Esophagus muscularis mucosa (tissue), 4 donors: Measurements from ENCODE around the gene PGAM4. TPM values are rescaled to one million over a fixed set of nuclear protein-coding genes. Genes with fewer than 3 reads are reported as not detected.

Experiments used
- DNase-seq: peaks from one replicate; pipeline ENCODE4 v3.0.0-alpha.2; 2017; ENCODE audit errors: extremely low spot score
- H3K27ac ChIP-seq, 4 donors: fragments of 200-600 bp; sonication (generic); replicated peaks in 1 of 4; 1 replicate in 3 of 4; 2 replicates in 1 of 4; pipeline ENCODE4 v1.5.1; 2016 to 2019; ENCODE audit warnings: mild to moderate bottlenecking in 1 of 4
- H3K27me3 ChIP-seq, 4 donors: fragments of 200-600 bp; sonication (generic); one replicate each; pipeline versions ENCODE4 v1.5.1 to v1.6.0; 2016 to 2019
- H3K36me3 ChIP-seq, 4 donors: fragments of 200-600 bp; sonication (generic); one replicate each; pipeline ENCODE4 v1.5.1; 2016 to 2019
- H3K4me1 ChIP-seq, 4 donors: fragments of 200-600 bp; sonication (generic); one replicate each; pipeline ENCODE4 v1.5.1; 2016 to 2019
- H3K4me3 ChIP-seq, 4 donors: fragments of 200-600 bp; sonication (generic); 1 replicate in 2 of 4; 2 replicates in 2 of 4; pipeline ENCODE4 v1.5.1; 2016 to 2019; ENCODE audit warnings: mild to moderate bottlenecking in 4 of 4, moderate library complexity in 1 of 4
- H3K9me3 ChIP-seq, 4 donors: fragments of 200-600 bp; sonication (generic); 1 replicate in 3 of 4; 2 replicates in 1 of 4; pipeline ENCODE4 v1.5.1; 2016 to 2019
- EP300 ChIP-seq: sonication (generic); formaldehyde crosslinking; IDR thresholded peaks from one replicate; pipeline ENCODE4 v1.6.1; 2017; ENCODE audit warnings: antibody characterized with exemption
- WGBS: methylation state at CpG from one replicate; pipeline ENCODE4 v1.1.5; 2018; 5-methylcytosine and 5-hydroxymethylcytosine counted together
- intact Hi-C: fragments of 100-400 bp; cut with DNase I; formaldehyde crosslinking; loops from one replicate; pipeline ENCODE4 v1.15.1; 2023
- total RNA-seq, 4 donors: library from RNA; depleted of rRNA; stranded (reverse); fragments of >200 nt; gene quantifications; one replicate each; pipeline versions ENCODE4 v1.1.0 to v1.2.1, GENCODE V29; 2016
- TF ChIP-seq, protein P1 (sequence below), 3 experiments: fragments of 200-600 bp in 2 of 3; fragments of 450-650 bp in 1 of 3; sonication (generic) in 2 of 3; IDR thresholded peaks; one replicate each; pipeline ENCODE4 v1.5.1; 2017 to 2019; ENCODE audit warnings: antibody characterized with exemption in 3 of 3, mild to moderate bottlenecking in 2 of 3, moderate library complexity in 1 of 3

The PGAM4 gene
- total RNA-seq, 4 donors from 2014 or later = not detected

DNA sequence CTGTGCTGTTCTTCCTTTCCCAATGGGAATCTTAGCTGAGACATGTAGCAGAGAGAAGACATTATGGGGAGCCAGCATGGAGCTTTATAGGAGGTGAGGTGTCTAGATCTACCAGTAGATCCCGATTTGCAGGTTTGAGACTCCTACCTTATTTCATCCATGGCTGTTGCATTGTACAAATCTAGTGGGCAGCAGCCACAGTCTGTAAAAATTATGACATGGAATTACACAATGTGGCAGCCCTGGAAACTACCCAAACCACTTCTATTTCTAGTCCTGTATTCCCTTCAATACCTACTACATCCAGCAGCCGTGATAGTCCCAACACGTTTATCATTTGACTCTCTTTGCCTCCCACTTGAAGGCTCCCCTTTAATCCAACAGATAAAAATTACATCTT lies 50.9 kb downstream of the PGAM4 start:
- TF ChIP-seq, protein P1, sequence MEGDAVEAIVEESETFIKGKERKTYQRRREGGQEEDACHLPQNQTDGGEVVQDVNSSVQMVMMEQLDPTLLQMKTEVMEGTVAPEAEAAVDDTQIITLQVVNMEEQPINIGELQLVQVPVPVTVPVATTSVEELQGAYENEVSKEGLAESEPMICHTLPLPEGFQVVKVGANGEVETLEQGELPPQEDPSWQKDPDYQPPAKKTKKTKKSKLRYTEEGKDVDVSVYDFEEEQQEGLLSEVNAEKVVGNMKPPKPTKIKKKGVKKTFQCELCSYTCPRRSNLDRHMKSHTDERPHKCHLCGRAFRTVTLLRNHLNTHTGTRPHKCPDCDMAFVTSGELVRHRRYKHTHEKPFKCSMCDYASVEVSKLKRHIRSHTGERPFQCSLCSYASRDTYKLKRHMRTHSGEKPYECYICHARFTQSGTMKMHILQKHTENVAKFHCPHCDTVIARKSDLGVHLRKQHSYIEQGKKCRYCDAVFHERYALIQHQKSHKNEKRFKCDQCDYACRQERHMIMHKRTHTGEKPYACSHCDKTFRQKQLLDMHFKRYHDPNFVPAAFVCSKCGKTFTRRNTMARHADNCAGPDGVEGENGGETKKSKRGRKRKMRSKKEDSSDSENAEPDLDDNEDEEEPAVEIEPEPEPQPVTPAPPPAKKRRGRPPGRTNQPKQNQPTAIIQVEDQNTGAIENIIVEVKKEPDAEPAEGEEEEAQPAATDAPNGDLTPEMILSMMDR (IDR thresholded peaks at IDR 0.05) = peak in 1 of 3 experiments; percentile 5
- no peak for TF ChIP-seq EP300
- Histone ChIP-seq H3K27ac (no peak overlapping the region), H3K9me3 (no peaks in the 10 kb centered on the region), H3K27me3 (peaks cover 0 to 7% (median 0%) of the 10 kb centered on the region in 4 donors), H3K4me1 (peaks cover 0 to 18% (median 14%) of the 10 kb centered on the region in 4 donors), H3K4me3 (no peak overlapping the region), H3K36me3 (no peaks in the 10 kb centered on the region)
- intact Hi-C loops = no loop called here
- WGBS = 54% methylated on average over 3 of the region's 3 CpGs
- DNase-seq = no peak

Other genes starting within 250 kb of the PGAM4 start
- 100 to 1,000 TPM in 1 of 4 donors, 10 to 100 TPM in 3; 71.1 to 105 (median 95.8) TPM for gene ATRX, start 183.4 kb downstream of the PGAM4 start, total RNA-seq
- 10 to 100 TPM; 20.8 to 33.0 (median 26.8) TPM for gene MAGT1, start 74.2 kb downstream of the PGAM4 start, total RNA-seq
- 1,000 to 10,000 TPM in 1 of 4 donors, 100 to 1,000 TPM in 3; 247 to 1,033 (median 401) TPM for gene COX7B, start 70.2 kb downstream of the PGAM4 start, total RNA-seq
- gene ATP7A, start 58.9 kb downstream of the PGAM4 start, total RNA-seq = 10 to 100 TPM; 10.7 to 14.1 (median 12.8) TPM
- gene PGK1, start 134.6 kb upstream of the PGAM4 start, total RNA-seq = 100 to 1,000 TPM; 187 to 236 (median 229) TPM
- 10 to 100 TPM; 35.8 to 71.2 (median 58.2) TPM for gene TAF9B, start 170.0 kb upstream of the PGAM4 start, total RNA-seq